ENCODE measurements around the gene C2CD2.

- TF ChIP-seq CTCF (conservative IDR thresholded peaks at IDR 0.05; ENCODE audit: low read depth, low read length) (no peak), EZH2 (IDR thresholded peaks at IDR 0.05; ENCODE audit: low read length, unreplicated experiment) (no peak)
Observed at GRCh38 chr21:41866274-41866809, 87.5 kb downstream of the C2CD2 start.

Measured in PC-3 (cell line).